HEK293 (cell line): ENCODE data around the gene BRMS1.

Source experiments
- CTCF ChIA-PET: fragments of 350-600 bp; formaldehyde crosslinking; extraction: SDS; loops from one replicate; lab custom pipeline; 2021; ENCODE audit warnings: antibody characterized with exemption; lab: Yijun Ruan, JAX
- POLR2A ChIA-PET: fragments of 300-600 bp; formaldehyde crosslinking; extraction: SDS; loops from one replicate; lab custom pipeline; 2020; ENCODE audit warnings: antibody characterized with exemption, inconsistent platforms; lab: Yijun Ruan, JAX
- H3K27ac ChIP-seq: fragments of 200-500 bp; sonication (Bioruptor generic); 2 replicates; pipeline ENCODE4 v1.5.1; 2014; ENCODE audit warnings: low read depth, low read length, control low read depth, inconsistent platforms; ENCODE audit errors: extremely low read depth
- H3K36me3 ChIP-seq, 2 experiments: fragments of 200-500 bp in 1 of 2; sonication (Bioruptor generic) in 1 of 2; 1 replicate in 1 of 2; 2 replicates in 1 of 2; pipeline ENCODE4 v1.5.1; 2014 to 2017; ENCODE audit warnings: inconsistent platforms in 2 of 2, low read length in 2 of 2; ENCODE audit not compliant: control insufficient read depth in 2 of 2, insufficient read depth in 1 of 2
- H3K4me1 ChIP-seq: fragments of 200-500 bp; sonication (Bioruptor generic); 2 replicates; pipeline ENCODE4 v1.5.1; 2014; ENCODE audit warnings: mild to moderate bottlenecking, low read length, inconsistent platforms; ENCODE audit not compliant: control insufficient read depth, insufficient read depth
- H3K4me3 ChIP-seq: 2 replicates; pipeline ENCODE4 v1.5.1; 2011; ENCODE audit warnings: low read depth, mild to moderate bottlenecking, control low read depth, low read length, moderate library complexity
- H3K9me3 ChIP-seq: fragments of 200-500 bp; sonication (Bioruptor generic); 2 replicates; pipeline ENCODE4 v1.5.1; 2014; ENCODE audit warnings: low read depth, low read length, inconsistent platforms; ENCODE audit not compliant: control insufficient read depth, insufficient read depth
- GLIS1 ChIP-seq: fragments of 450-650 bp; formaldehyde crosslinking; IDR thresholded peaks from 2 replicates; pipeline ENCODE4 v1.5.1; 2016; ENCODE audit warnings: missing biosample characterization, missing genetic modification characterization
- PATZ1 ChIP-seq: fragments of 450-650 bp; formaldehyde crosslinking; IDR thresholded peaks from 2 replicates; pipeline ENCODE4 v1.5.1; 2016; ENCODE audit warnings: missing biosample characterization, missing genetic modification characterization
- PRDM4 ChIP-seq: fragments of 450-650 bp; formaldehyde crosslinking; IDR thresholded peaks from 2 replicates; pipeline ENCODE4 v1.5.1; 2017; ENCODE audit warnings: missing biosample characterization, missing genetic modification characterization
- SP2 ChIP-seq: fragments of 450-650 bp; formaldehyde crosslinking; IDR thresholded peaks from 2 replicates; pipeline ENCODE4 v1.5.1; 2016; ENCODE audit warnings: missing biosample characterization, missing genetic modification characterization
- SP3 ChIP-seq: fragments of 450-650 bp; formaldehyde crosslinking; IDR thresholded peaks from 2 replicates; pipeline ENCODE4 v1.5.1; 2016; ENCODE audit warnings: missing biosample characterization, missing genetic modification characterization
- TCF7L2 ChIP-seq: IDR thresholded peaks from 2 replicates; pipeline ENCODE4 v1.6.1; 2011; ENCODE audit warnings: low read depth, mild to moderate bottlenecking, inconsistent platforms, low read length, moderate library complexity, borderline replicate concordance
- ZBTB20 ChIP-seq: fragments of 450-650 bp; formaldehyde crosslinking; IDR thresholded peaks from 2 replicates; pipeline ENCODE4 v1.5.1; 2016; ENCODE audit warnings: missing biosample characterization, missing genetic modification characterization
- ZBTB8A ChIP-seq: fragments of 450-650 bp; formaldehyde crosslinking; IDR thresholded peaks from 2 replicates; pipeline ENCODE4 v1.5.1; 2016; ENCODE audit warnings: missing biosample characterization, missing genetic modification characterization
- ZNF214 ChIP-seq: fragments of 450-650 bp; formaldehyde crosslinking; IDR thresholded peaks from 2 replicates; pipeline ENCODE4 v1.5.1; 2017; ENCODE audit warnings: missing biosample characterization, mild to moderate bottlenecking, missing genetic modification characterization, borderline replicate concordance
- ZNF335 ChIP-seq: fragments of 450-650 bp; formaldehyde crosslinking; conservative IDR thresholded peaks from 2 replicates; pipeline ENCODE4 v1.5.1; 2016; ENCODE audit warnings: missing biosample characterization, missing genetic modification characterization
- ZNF398 ChIP-seq: fragments of 450-650 bp; formaldehyde crosslinking; IDR thresholded peaks from 2 replicates; pipeline ENCODE4 v1.5.1; 2017; ENCODE audit warnings: missing biosample characterization, missing genetic modification characterization
- ZNF449 ChIP-seq: fragments of 450-650 bp; formaldehyde crosslinking; IDR thresholded peaks from 2 replicates; pipeline ENCODE4 v1.5.1; 2017; ENCODE audit warnings: missing biosample characterization, mild to moderate bottlenecking, missing genetic modification characterization, moderate library complexity
- ZNF558 ChIP-seq: fragments of 450-650 bp; formaldehyde crosslinking; IDR thresholded peaks from 2 replicates; pipeline ENCODE4 v1.5.1; 2016; ENCODE audit warnings: missing biosample characterization, missing genetic modification characterization
- ZNF600 ChIP-seq: fragments of 450-650 bp; formaldehyde crosslinking; IDR thresholded peaks from 2 replicates; pipeline ENCODE4 v1.5.1; 2016; ENCODE audit warnings: missing biosample characterization, missing genetic modification characterization
- TF ChIP-seq, protein P1 (sequence below): fragments of 450-650 bp; formaldehyde crosslinking; IDR thresholded peaks from 2 replicates; pipeline ENCODE4 v1.5.1; 2017; ENCODE audit warnings: missing biosample characterization, missing genetic modification characterization

Gene BRMS1

DNA sequence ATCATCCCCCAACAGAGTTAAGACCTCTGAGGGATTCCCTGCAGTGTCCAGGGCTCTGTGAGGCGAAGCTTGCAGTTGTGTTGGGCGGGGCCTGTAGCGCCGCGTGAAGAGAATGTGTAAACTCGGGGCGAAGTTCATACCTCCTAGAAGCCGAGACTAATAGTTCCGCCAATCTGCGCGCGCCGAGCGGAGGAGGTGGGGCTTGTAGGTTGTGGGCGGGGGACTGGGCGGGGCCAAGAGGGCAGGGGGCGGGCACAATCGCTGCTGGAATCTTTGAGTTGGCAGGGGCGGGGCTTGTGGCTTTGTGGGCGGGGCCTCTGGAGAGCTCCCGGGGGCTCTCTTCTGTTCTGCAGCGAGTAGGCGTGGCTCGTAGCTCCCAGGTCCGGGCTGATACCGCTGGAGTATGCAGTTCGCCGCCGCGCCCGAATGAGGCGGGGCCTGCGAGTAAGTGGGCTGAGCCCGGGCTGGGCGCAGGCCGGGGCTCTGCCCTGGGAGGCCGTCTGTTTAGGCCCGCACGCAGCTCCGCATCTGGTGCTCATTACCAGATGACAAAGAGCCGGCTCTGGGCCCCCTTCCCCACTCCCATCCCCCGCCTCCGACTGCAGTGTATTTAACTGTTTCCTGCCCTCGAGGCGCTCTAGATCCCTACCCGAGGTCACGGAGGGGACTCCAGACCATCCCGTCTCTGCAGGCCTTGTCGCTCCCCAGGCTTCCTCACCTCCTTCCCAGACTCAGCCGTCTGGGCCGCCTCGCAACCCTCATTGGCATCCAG is 32.2 kb downstream of the BRMS1 start:
- peak overlapping the region; percentile 46 for H3K4me3 ChIP-seq
- H3K4me1 ChIP-seq = no peaks in the 10 kb centered on the region
- H3K9me3 ChIP-seq = no peaks in the 10 kb centered on the region
- ChIA-PET CTCF (interaction anchor here (0.5 to 3.4 kb wide), 31 partner anchors 9 to 424 kb away, joined by 3 to 29 read pairs (median 5); partner anchors contain the start of genes B4GAT1, BRMS1 and RIN1), POLR2A (interaction anchor here (0.5 to 2.2 kb wide), 22 partner anchors 9 to 806 kb away, joined by 3 to 32 read pairs (median 4); partner anchors contain the start of genes BRMS1, FIBP, KDM2A and MRPL11)
- TF ChIP-seq ZNF398 (tag by site-specific recombination) (0 out of 2 replicates have a peak, but pooled peaks have one; percentile 12), ZBTB8A (tag by site-specific recombination) (peak; percentile 98), ZNF600 (peak; percentile 53; the same call in 1 of the 2 replicates), ZNF558 (tag by site-specific recombination) (no peak), TCF7L2 (no peak), ZNF449 (tag by site-specific recombination) (peak; percentile 85), ZBTB20 (peak; percentile 41; the same call in 1 of the 2 replicates), PRDM4 (tag by site-specific recombination) (peak; percentile 58; the same call in 1 of the 2 replicates), ZNF214 (tag by site-specific recombination) (no peak), SP2 (peak; percentile 27), ZNF335 (tag by site-specific recombination) (peak; percentile 53), SP3 (tag by site-specific recombination) (peak; percentile 9; the same call in 1 of the 2 replicates), PATZ1 (tag by site-specific recombination) (peak; percentile 25), GLIS1 (peak; percentile 51)
- TF ChIP-seq, protein P1, sequence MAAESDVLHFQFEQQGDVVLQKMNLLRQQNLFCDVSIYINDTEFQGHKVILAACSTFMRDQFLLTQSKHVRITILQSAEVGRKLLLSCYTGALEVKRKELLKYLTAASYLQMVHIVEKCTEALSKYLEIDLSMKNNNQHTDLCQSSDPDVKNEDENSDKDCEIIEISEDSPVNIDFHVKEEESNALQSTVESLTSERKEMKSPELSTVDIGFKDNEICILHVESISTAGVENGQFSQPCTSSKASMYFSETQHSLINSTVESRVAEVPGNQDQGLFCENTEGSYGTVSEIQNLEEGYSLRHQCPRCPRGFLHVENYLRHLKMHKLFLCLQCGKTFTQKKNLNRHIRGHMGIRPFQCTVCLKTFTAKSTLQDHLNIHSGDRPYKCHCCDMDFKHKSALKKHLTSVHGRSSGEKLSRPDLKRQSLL (tag by site-specific recombination) = peak; percentile 63; the same call in 1 of the 2 replicates
- no peaks in the 10 kb centered on the region for H3K36me3 ChIP-seq
- H3K27ac ChIP-seq = peak overlapping the region; percentile 41; the same call in 1 of the 2 replicates
